ENCODE measurements around the gene SUPT20H. TPM values are rescaled to one million over a fixed set of nuclear protein-coding genes. Genes with fewer than 3 reads are reported as not detected.

Gene SUPT20H
- total and polyA plus RNA-seq, 5 donors = 20.0 to 32.2 (median 30.0) TPM

DNA sequence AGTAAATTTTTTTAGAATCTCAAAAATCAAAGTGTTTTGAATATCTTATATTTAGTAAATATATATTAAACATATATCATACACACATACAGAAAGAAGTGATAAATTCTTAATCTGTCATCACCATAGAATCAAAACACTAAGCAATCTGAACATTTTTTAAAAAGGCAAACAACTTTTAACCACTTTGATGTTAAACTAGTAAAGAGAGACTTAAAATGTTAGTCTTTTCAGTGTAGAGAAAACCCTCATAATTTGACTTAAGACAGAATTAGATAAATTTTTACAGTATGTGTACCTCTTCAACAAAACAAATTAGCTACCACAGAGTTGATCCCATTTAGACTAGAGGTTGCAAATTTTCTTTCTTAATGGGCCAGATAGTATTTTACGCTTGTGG is 13.4 kb downstream of the SUPT20H start:
- no peaks in the 10 kb centered on the region for H3K9me3 ChIP-seq (ENCODE audit: control insufficient read depth, low read length)
- ATAC-seq (no peak), DNase-seq (no peak)
- H3K4me3 ChIP-seq (ENCODE audit: low read length) = no peak overlapping the region
- 97% methylated on average over 1 of the region's 1 CpG for whole genome bisulfite sequencing
- intact Hi-C loops (cut with DNase I) = no loop called here
- H3K27me3 ChIP-seq (ENCODE audit: control insufficient read depth, insufficient read depth) = no peaks in the 10 kb centered on the region
- H3K4me1 ChIP-seq (ENCODE audit: control insufficient read depth, insufficient read depth, low read length) = no peaks in the 10 kb centered on the region
- H3K27ac ChIP-seq (ENCODE audit: low read length) = no peak overlapping the region

- no peaks in the 10 kb centered on the region for H3K4me1 ChIP-seq (ENCODE audit: control insufficient read depth, insufficient read depth, low read length)
- intact Hi-C loops (cut with DNase I) = no loop called here
- H3K27ac ChIP-seq (ENCODE audit: low read length) = no peak overlapping the region
- ATAC-seq (no peak), DNase-seq (no peak)
- H3K9me3 ChIP-seq (ENCODE audit: control insufficient read depth, low read length) = no peaks in the 10 kb centered on the region
- no peaks in the 10 kb centered on the region for H3K27me3 ChIP-seq (ENCODE audit: control insufficient read depth, insufficient read depth)
- no peak overlapping the region for H3K4me3 ChIP-seq (ENCODE audit: low read length)
Measured at GRCh38 chr13:37040789-37041188, 18.7 kb downstream of the SUPT20H start.

DNA sequence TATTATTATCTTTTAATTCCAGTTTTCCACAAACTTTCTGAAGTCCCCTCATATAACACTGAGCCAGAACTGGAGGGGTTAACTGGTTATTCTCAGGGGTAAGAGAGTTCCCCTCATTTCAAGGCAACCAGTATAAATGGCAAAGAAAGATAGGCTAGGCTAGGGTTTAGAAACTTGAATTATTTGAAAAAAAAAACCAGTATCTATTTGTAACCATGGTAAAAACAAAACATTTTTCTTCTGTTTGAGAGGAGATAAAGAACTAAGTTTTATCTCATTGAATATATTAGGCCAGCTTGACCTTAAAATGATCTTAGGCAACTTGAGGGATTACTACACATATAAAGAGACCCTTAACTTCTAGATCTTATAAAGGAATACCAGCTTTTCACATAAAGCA is 19.6 kb downstream of the SUPT20H start:
- DNase-seq (no peak), ATAC-seq (no peak)
- Histone ChIP-seq H3K27me3 (ENCODE audit: control insufficient read depth, insufficient read depth) (no peaks in the 10 kb centered on the region), H3K4me1 (ENCODE audit: control insufficient read depth, insufficient read depth, low read length) (no peaks in the 10 kb centered on the region), H3K9me3 (ENCODE audit: control insufficient read depth, low read length) (no peaks in the 10 kb centered on the region), H3K4me3 (ENCODE audit: low read length) (no peak overlapping the region), H3K27ac (ENCODE audit: low read length) (no peak overlapping the region)
- intact Hi-C loops (cut with DNase I) = no loop called here

DNA sequence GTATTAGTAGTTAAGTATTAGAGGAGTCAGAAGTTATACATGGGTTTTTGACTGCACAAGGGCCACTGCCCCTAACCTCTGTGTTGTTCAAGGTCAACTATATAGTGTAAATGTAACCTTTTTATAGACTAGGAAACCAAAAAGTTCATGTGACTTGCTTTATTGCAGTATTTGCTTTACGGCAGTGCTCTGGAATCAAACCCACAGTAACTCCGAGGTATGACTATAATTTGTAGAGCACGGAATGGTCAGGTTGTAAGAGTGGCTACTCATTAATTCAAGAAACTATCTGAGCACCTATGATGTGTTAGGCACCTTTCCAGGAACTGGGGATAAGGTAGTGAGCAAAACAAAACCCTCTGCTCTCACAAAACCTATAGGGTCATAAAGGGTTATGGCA is 22.2 kb downstream of the SUPT20H start:
- intact Hi-C loops (cut with DNase I) = no loop called here
- H3K9me3 ChIP-seq (ENCODE audit: control insufficient read depth, low read length) = no peaks in the 10 kb centered on the region
- 97% methylated on average over 3 of the region's 3 CpGs for WGBS
- ATAC-seq (no peak), DNase-seq (no peak)
- no peaks in the 10 kb centered on the region for H3K27me3 ChIP-seq (ENCODE audit: control insufficient read depth, insufficient read depth)
- no peak overlapping the region for H3K4me3 ChIP-seq (ENCODE audit: low read length)
- no peak overlapping the region for H3K27ac ChIP-seq (ENCODE audit: low read length)
- H3K4me1 ChIP-seq (ENCODE audit: control insufficient read depth, insufficient read depth, low read length) = no peaks in the 10 kb centered on the region

DNA sequence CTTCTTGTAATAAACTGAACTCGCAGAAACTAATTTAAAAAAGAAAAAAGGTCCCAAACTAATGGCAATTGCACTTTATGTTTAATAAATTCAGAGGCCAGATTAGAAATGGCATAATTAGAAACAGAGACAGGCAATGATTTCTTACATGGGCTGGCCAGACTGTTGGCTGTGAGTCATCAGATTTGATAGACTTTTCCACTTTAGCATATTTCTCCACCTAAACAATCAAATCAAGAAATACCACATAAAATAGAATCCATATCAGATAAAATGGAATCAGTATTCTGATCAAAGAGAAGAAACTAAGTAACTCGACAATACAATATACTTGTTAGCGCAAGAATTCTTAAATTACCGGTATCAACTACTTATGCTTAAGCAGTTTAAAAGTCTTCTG is 29.9 kb downstream of the SUPT20H start:
- DNase-seq = no peak
- H3K4me3 ChIP-seq (ENCODE audit: low read length) = no peak overlapping the region
- 95% methylated on average over 4 of the region's 4 CpGs for WGBS
- intact Hi-C loops (cut with DNase I) = no loop called here
- ATAC-seq = no peak
- no peaks in the 10 kb centered on the region for H3K27me3 ChIP-seq (ENCODE audit: control insufficient read depth, insufficient read depth)
- no peaks in the 10 kb centered on the region for H3K4me1 ChIP-seq (ENCODE audit: control insufficient read depth, insufficient read depth, low read length)
- no peak overlapping the region for H3K27ac ChIP-seq (ENCODE audit: low read length)
- H3K9me3 ChIP-seq (ENCODE audit: control insufficient read depth, low read length) = no peaks in the 10 kb centered on the region

DNA sequence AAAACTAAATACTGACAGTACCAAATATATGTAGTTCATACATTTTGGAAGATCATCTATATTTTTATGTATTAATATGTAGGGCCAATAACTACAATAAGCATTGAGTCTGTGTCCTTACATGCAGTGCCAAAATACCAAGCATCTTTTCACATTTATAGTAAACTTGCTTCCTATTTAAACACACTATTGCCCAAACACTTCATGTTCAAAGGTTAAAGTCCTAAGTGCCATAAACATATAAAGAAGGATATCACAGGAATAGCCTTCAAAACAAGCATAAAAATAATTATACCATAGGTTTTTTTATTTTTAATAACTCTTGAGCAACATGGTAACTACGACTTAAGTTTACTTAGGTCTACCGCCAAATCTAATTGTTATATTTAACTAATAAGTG is 31.8 kb downstream of the SUPT20H start:
- DNase-seq (no peak), ATAC-seq (no peak)
- intact Hi-C loops (cut with DNase I) = no loop called here
- Histone ChIP-seq H3K4me1 (ENCODE audit: control insufficient read depth, insufficient read depth, low read length) (no peaks in the 10 kb centered on the region), H3K4me3 (ENCODE audit: low read length) (no peak overlapping the region), H3K27ac (ENCODE audit: low read length) (no peak overlapping the region), H3K9me3 (ENCODE audit: control insufficient read depth, low read length) (no peaks in the 10 kb centered on the region), H3K27me3 (ENCODE audit: control insufficient read depth, insufficient read depth) (no peaks in the 10 kb centered on the region)
- WGBS = 91% methylated on average over 2 of the region's 2 CpGs

GRCh38 chr13:37026771-37027170 is 32.7 kb downstream of the SUPT20H start:
- ATAC-seq = no peak

DNA sequence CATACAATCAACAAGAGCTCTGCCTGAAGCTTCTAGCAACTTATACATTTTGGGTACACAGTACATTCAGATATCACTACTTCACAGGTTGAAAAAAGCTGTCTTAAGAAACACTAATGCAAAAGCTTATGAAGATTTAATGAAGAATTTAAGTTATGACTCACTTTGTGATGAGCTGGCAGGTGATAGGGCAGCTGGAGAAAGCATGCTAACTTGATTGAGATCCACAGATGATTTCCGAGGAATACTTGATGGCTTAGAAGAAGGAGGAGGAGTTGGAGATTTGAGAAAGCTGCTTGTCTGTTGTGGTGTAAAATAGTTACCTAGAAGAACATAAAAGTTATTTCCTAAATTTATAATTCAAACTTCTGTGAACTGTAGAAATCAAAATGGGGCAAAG is 35.6 kb downstream of the SUPT20H start:
- no peak overlapping the region for H3K27ac ChIP-seq (ENCODE audit: low read length)
- no peaks in the 10 kb centered on the region for H3K4me1 ChIP-seq (ENCODE audit: control insufficient read depth, insufficient read depth, low read length)
- no peaks in the 10 kb centered on the region for H3K27me3 ChIP-seq (ENCODE audit: control insufficient read depth, insufficient read depth)
- WGBS = 67% methylated on average over 1 of the region's 1 CpG
- intact Hi-C loops (cut with DNase I) = no loop called here
- H3K9me3 ChIP-seq (ENCODE audit: control insufficient read depth, low read length) = no peaks in the 10 kb centered on the region
- ATAC-seq (no peak), DNase-seq (no peak)
- H3K4me3 ChIP-seq (ENCODE audit: low read length) = no peak overlapping the region

More at GRCh38 chr13:37026771-37027170, 32.7 kb downstream of the SUPT20H start:
- no peaks in the 10 kb centered on the region for H3K4me1 ChIP-seq (ENCODE audit: control insufficient read depth, insufficient read depth, low read length)
- DNase-seq = no peak
- WGBS = 94% methylated on average over 1 of the region's 1 CpG
- no peaks in the 10 kb centered on the region for H3K27me3 ChIP-seq (ENCODE audit: control insufficient read depth, insufficient read depth)
- no peak overlapping the region for H3K4me3 ChIP-seq (ENCODE audit: low read length)
- no peak overlapping the region for H3K27ac ChIP-seq (ENCODE audit: low read length)
- no peaks in the 10 kb centered on the region for H3K9me3 ChIP-seq (ENCODE audit: control insufficient read depth, low read length)
- intact Hi-C loops (cut with DNase I) = no loop called here

- ATAC-seq (no peak), DNase-seq (no peak)
- Histone ChIP-seq H3K27ac (ENCODE audit: low read length) (no peak overlapping the region), H3K4me3 (ENCODE audit: low read length) (no peak overlapping the region), H3K9me3 (ENCODE audit: control insufficient read depth, low read length) (no peaks in the 10 kb centered on the region), H3K4me1 (ENCODE audit: control insufficient read depth, insufficient read depth, low read length) (no peaks in the 10 kb centered on the region), H3K27me3 (ENCODE audit: control insufficient read depth, insufficient read depth) (no peaks in the 10 kb centered on the region)
- intact Hi-C loops (cut with DNase I) = no loop called here
- 71% methylated on average over 1 of the region's 1 CpG for WGBS
Measured at GRCh38 chr13:37014609-37015008, 44.9 kb downstream of the SUPT20H start.

- WGBS = 77% methylated on average over 2 of the region's 2 CpGs
- H3K27me3 ChIP-seq (ENCODE audit: control insufficient read depth, insufficient read depth) = no peaks in the 10 kb centered on the region
- H3K4me3 ChIP-seq (ENCODE audit: low read length) = no peak overlapping the region
- DNase-seq = no peak
- intact Hi-C loops (cut with DNase I) = no loop called here
- no peak for ATAC-seq
- H3K27ac ChIP-seq (ENCODE audit: low read length) = no peak overlapping the region
- no peaks in the 10 kb centered on the region for H3K4me1 ChIP-seq (ENCODE audit: control insufficient read depth, insufficient read depth, low read length)
- H3K9me3 ChIP-seq (ENCODE audit: control insufficient read depth, low read length) = no peaks in the 10 kb centered on the region
Measured at GRCh38 chr13:37011788-37012187, 47.7 kb downstream of the SUPT20H start.

GRCh38 chr13:37011002-37011401 is 48.5 kb downstream of the SUPT20H start:
- Histone ChIP-seq H3K4me1 (ENCODE audit: control insufficient read depth, insufficient read depth, low read length) (no peaks in the 10 kb centered on the region), H3K9me3 (ENCODE audit: control insufficient read depth, low read length) (no peaks in the 10 kb centered on the region), H3K4me3 (ENCODE audit: low read length) (no peak overlapping the region), H3K27ac (ENCODE audit: low read length) (no peak overlapping the region), H3K27me3 (ENCODE audit: control insufficient read depth, insufficient read depth) (no peaks in the 10 kb centered on the region)
- intact Hi-C loops (cut with DNase I) = no loop called here
- ATAC-seq = no peak
- no peak for DNase-seq
- 79% methylated on average over 1 of the region's 1 CpG for WGBS

DNA sequence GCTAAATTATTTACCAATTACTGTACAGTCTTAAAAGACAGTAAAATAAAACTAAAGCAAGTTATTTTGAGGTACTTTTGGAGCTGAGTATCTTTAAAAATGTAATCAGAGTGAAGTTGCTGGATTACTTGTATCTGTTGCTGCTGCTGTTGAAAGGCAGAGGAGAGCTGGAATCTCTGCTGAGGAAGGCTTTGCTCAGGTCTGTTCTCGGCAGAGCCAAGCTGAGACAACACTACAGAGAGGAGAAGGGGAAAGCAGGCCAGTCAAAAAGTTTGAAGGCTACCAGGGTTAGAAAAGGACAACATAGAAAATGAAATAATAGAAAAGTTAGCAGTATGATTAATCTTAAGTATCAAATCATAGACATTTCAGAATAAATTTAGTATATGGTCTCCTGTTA is 49.1 kb downstream of the SUPT20H start:
- ATAC-seq (no peak), DNase-seq (no peak)
- intact Hi-C loops (cut with DNase I) = no loop called here
- Histone ChIP-seq H3K4me1 (ENCODE audit: control insufficient read depth, insufficient read depth, low read length) (no peaks in the 10 kb centered on the region), H3K27me3 (ENCODE audit: control insufficient read depth, insufficient read depth) (no peaks in the 10 kb centered on the region), H3K9me3 (ENCODE audit: control insufficient read depth, low read length) (no peaks in the 10 kb centered on the region), H3K4me3 (ENCODE audit: low read length) (no peak overlapping the region), H3K27ac (ENCODE audit: low read length) (no peak overlapping the region)
- 82% methylated on average over 1 of the region's 1 CpG for WGBS

Measured in right cardiac atrium (tissue), 5 donors.